SK-N-MC (cell line): Measurements from ENCODE around the gene TSPOAP1.

Experiments
- EZH2 ChIP-seq: fragments of 200-600 bp; sonication (generic); IDR thresholded peaks from one replicate; pipeline ENCODE4 v1.6.1; 2017; ENCODE audit warnings: antibody characterized with exemption
- POLR2AphosphoS5 ChIP-seq: IDR thresholded peaks from 2 replicates; pipeline ENCODE4 v1.6.1; 2012; ENCODE audit warnings: mild to moderate bottlenecking, low read depth, low read length, borderline replicate concordance

- TF ChIP-seq POLR2AphosphoS5 (no peak), EZH2 (no peak)
Observed at GRCh38 chr17:58312021-58312630, 16.5 kb downstream of the TSPOAP1 start.
